Measurements from ENCODE around the gene MAPK8IP1. TPM values are rescaled to one million over a fixed set of nuclear protein-coding genes. Genes with fewer than 3 reads are reported as not detected.

MAPK8IP1 gene
- total and polyA plus RNA-seq, 2 donors (not counting 3 experiments of a cell fraction or from before 2014, with no cell fraction given): 4.1 to 4.8 TPM

DNA sequence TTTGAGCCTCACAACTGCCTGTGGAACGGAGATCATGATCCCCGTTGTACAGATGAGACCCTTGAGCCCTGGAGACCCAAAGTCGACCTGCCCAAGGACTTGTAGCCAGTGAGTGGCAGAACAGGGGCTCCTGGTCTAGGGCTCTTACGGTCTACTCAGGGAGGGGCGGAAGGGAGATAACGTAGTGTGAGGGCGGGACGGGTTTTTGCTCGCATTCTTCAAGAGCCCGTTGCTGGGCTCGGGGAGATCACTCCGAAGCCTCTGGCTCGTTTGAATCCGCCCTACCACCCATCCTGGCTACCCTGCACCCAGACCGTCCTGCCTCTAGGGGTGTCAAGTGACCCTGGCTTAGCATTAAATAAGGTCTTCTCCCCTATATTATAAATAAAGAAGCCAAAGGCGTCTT lies 37.5 kb upstream of the MAPK8IP1 start:
- ChIA-PET POLR2A (interaction anchor here (0.9 kb wide), 1 partner anchor 10 kb away, joined by 3 read pairs; no protein-coding TSS in a partner anchor), CTCF (no interaction called here)
- Histone ChIP-seq H3K27ac (ENCODE audit: insufficient read depth, low read depth, low read length) (peak overlapping the region; percentile 63), H3K27me3 (ENCODE audit: control insufficient read depth in 2 of 2, insufficient read depth in 2 of 2, low read length in 2 of 2) (peaks cover 7 to 9% of the 10 kb centered on the region in 2 experiments), H2AFZ (ENCODE audit: low read depth, low read length) (peak overlapping the region; percentile 74), H3K4me1 (ENCODE audit: control insufficient read depth, extremely low read depth, insufficient read depth, low read length) (peaks cover 13% of the 10 kb centered on the region), H3K4me3 (replicated peaks in 1 of 3; ENCODE audit: insufficient read depth in 1 of 3, low read depth in 1 of 3, low read length in 3 of 3) (peak overlapping the region; percentile 39 to 81 (median 68)), H3K36me3 (ENCODE audit: control insufficient read depth in 2 of 2, extremely low read depth in 1 of 2, insufficient read depth in 2 of 2, low read length in 2 of 2) (no peaks in the 10 kb centered on the region), H3K79me2 (ENCODE audit: control insufficient read depth, insufficient read depth, low read length) (peaks cover 9% of the 10 kb centered on the region), H4K20me1 (replicated peaks; ENCODE audit: control insufficient read depth, extremely low read depth, insufficient read depth, low read length) (no peaks in the 10 kb centered on the region), H3K9me3 (replicated peaks; ENCODE audit: control insufficient read depth, insufficient read depth, low read length) (no peaks in the 10 kb centered on the region), H3K9me1 (replicated peaks; ENCODE audit: control insufficient read depth, extremely low read depth, insufficient read depth, low read length) (no peaks in the 10 kb centered on the region), H3K4me2 (ENCODE audit: insufficient read depth, low read length) (peak overlapping the region; percentile 80), H3K9ac (replicated peaks; ENCODE audit: extremely low read depth, insufficient read depth, low read length) (peak overlapping the region; percentile 84)
- no TSS peak for BruUV-seq (replicated peaks)
- TF ChIP-seq CTCF (IDR thresholded peaks at IDR 0.05; ENCODE audit: extremely low read depth in 1 of 2, insufficient read depth in 1 of 2, low read depth in 1 of 2, low read length in 2 of 2) (no peak), FOS (IDR thresholded peaks at IDR 0.05; ENCODE audit: borderline replicate concordance, insufficient read depth, low read length) (no peak), GATA2 (IDR thresholded peaks at IDR 0.05; ENCODE audit: insufficient read depth, insufficient read length, low read depth, low read length) (no peak), JUN (IDR thresholded peaks at IDR 0.05; ENCODE audit: borderline replicate concordance, insufficient read depth, insufficient read length, low read depth) (no peak), EZH2 (IDR thresholded peaks at IDR 0.05; ENCODE audit: borderline replicate concordance, low read depth, low read length, severe bottlenecking) (no peak), MAX (IDR thresholded peaks at IDR 0.05; ENCODE audit: insufficient read depth, insufficient read length) (no peak), POLR2AphosphoS5 (IDR thresholded peaks at IDR 0.05; ENCODE audit: insufficient read depth, low read depth, low read length) (no peak), POLR2A (IDR thresholded peaks at IDR 0.05; ENCODE audit: low read depth, low read length) (no peak), MYC (IDR thresholded peaks at IDR 0.05; ENCODE audit: low read depth, low read length) (no peak)
- FAIRE-seq (peak; percentile 85), DNase-seq (ENCODE audit: low read depth, low spot score) (peak; percentile 68)
- intact Hi-C loops (cut with micrococcal nuclease): loop anchor here (1.0 to 10.0 kb wide), 3 partner anchors 10 to 467 kb away; no protein-coding TSS in a partner anchor
- dilution Hi-C loops (cut with MboI; ENCODE audit: extremely low pct_ligation_motif_present, low sequenced_read_pairs): no loop called here
